ENCODE results near the gene APOM. TPM values are rescaled to one million over a fixed set of nuclear protein-coding genes. Genes with fewer than 3 reads are reported as not detected.

APOM gene
- total and polyA plus RNA-seq, 7 donors: 2.3 to 7.2 (median 3.6) TPM; not detected in 1

DNA sequence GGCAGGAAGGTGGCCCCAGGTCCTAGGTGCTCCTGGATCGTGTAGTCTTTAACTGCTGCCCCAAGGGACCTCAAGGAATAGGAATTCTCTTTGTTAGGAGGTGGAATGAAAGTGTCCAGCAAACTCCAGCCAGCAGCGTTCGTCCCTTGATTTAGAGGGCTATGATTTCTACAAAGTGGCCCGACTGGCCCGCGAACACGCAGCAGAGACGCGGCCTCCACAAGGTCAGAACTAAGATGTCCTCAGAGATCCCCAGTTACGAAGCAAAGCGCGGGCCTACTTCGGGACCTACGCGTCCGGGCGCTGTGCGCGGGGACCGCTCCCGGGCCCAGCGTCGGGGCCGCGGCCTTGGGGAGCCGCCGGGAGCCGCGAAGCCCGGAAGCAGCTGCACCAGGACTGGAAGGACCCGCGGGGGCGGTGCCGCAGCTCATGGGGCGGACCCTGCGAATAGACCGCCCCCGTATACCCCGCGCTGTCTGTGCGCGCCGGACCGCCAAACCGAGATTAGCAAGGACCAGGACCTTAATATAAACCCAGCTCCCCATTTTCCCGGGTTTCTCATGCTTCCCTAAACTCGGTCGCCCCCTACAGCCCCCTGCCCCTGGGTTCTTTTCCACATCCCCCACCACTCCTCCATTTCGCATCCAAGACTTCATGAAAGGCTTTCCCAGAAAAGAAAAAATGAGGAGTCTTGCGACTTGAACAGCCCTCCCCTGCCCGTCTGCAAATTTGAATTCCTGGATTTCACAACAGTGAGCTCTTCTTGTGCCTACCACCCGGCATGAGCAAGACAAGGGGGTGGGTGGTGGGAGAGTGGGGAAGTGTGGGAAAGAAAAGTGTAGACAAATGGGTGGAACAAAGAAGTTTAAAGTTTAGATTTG lies 4.9 kb downstream of the APOM start, which contains the start of gene C6orf47:
C6orf47 (minus strand) TSS at position 398 of the 881 bp plus-strand sequence. CDS start 831 bp downstream, outside the sequence.
- Histone ChIP-seq H3K4me3 (peak within 1 kb of the TSS; percentile 66 to 88 (median 73)), H3K4me1 (peaks cover 0 to 65% (median 58%) of the 10 kb centered on the region in 4 donors), H3K27ac (peak within 1 kb of the TSS; percentile 87 to 98 (median 90)), H3K27me3 (no peaks in the 10 kb centered on the region), H3K9me3 (no peaks in the 10 kb centered on the region), H3K36me3 (peaks cover 0 to 30% (median 10%) of the 10 kb centered on the region in 4 donors)
- TF ChIP-seq POLR2AphosphoS5 (IDR thresholded peaks at IDR 0.05): peak; percentile 78 to 96 (median 90)
- no peak for TF ChIP-seq EP300 (IDR thresholded peaks at IDR 0.05)
- TF ChIP-seq POLR2A (IDR thresholded peaks at IDR 0.05): peak; percentile 81 to 86
- TF ChIP-seq, protein P1, sequence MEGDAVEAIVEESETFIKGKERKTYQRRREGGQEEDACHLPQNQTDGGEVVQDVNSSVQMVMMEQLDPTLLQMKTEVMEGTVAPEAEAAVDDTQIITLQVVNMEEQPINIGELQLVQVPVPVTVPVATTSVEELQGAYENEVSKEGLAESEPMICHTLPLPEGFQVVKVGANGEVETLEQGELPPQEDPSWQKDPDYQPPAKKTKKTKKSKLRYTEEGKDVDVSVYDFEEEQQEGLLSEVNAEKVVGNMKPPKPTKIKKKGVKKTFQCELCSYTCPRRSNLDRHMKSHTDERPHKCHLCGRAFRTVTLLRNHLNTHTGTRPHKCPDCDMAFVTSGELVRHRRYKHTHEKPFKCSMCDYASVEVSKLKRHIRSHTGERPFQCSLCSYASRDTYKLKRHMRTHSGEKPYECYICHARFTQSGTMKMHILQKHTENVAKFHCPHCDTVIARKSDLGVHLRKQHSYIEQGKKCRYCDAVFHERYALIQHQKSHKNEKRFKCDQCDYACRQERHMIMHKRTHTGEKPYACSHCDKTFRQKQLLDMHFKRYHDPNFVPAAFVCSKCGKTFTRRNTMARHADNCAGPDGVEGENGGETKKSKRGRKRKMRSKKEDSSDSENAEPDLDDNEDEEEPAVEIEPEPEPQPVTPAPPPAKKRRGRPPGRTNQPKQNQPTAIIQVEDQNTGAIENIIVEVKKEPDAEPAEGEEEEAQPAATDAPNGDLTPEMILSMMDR (IDR thresholded peaks at IDR 0.05): no peak
- intact Hi-C loops (cut with DNase I): loop anchor here (10.0 kb wide), 1 partner anchor 1614 kb away; the partner anchor contains the start of genes B3GALT4, RPS18 and VPS52
- 0% methylated on average over 52 of the region's 52 CpGs for WGBS, 2 donors
- peak; percentile 95 for DNase-seq

DNA sequence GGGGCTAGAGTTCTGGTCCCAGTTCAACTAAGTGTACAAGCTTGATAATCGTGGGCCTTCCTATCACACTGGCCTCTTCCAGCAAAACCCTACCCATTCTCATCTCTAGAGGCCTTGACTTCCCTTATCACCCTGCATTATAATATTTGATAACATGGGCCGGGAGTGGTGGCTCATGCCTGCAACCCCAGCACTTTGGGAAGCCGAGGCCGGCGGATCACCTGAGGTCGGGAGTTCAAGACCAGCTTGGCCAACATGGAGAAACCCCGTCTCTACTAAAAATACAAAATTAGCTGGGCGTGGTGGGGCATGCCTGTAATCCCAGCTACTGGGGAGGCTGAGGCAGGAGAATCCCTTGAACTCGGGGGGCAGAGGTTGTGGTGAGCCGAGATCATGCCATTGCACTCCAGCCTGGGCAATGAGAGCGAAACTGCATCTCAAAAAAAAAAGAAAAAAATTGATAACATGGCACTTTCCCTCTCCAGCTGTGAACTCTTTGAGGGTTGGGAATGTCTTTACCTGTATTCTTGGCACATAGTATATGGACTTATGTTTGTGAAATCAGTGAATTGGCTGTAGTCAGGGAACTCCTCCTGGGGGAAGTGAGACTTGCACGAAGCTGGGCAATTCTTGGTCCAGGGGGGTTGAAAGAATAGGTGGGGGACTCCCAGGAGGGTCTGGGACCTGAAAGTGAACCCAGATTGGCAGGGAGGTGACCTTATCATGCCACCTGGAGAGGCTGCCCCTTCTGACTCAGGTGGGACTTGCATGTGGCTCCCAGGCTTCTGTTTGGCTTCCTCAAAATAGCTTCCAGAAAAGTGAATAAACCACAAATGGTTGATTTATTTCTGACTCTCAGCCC lies 5.8 kb downstream of the APOM start:
- H3K27me3 ChIP-seq: no peaks in the 10 kb centered on the region
- intact Hi-C loops (cut with DNase I): loop anchor here (10.0 kb wide), 1 partner anchor 1613 kb away; the partner anchor contains the start of genes B3GALT4, RPS18 and VPS52
- H3K4me3 ChIP-seq: peak overlapping the region; percentile 66 to 88 (median 73)
- H3K36me3 ChIP-seq: peaks cover 0 to 24% (median 10%) of the 10 kb centered on the region in 4 donors
- H3K27ac ChIP-seq: peak overlapping the region; percentile 87 to 98 (median 90)
- TF ChIP-seq, protein P1 (IDR thresholded peaks at IDR 0.05): no peak
- TF ChIP-seq POLR2A (IDR thresholded peaks at IDR 0.05) (no peak), POLR2AphosphoS5 (IDR thresholded peaks at IDR 0.05) (no peak), EP300 (IDR thresholded peaks at IDR 0.05) (no peak)
- no peaks in the 10 kb centered on the region for H3K9me3 ChIP-seq
- 74 to 86% methylated on average over 12 of the region's 12 CpGs for WGBS, 2 donors
- DNase-seq: no peak
- H3K4me1 ChIP-seq: peaks cover 0 to 69% (median 60%) of the 10 kb centered on the region in 4 donors

DNA sequence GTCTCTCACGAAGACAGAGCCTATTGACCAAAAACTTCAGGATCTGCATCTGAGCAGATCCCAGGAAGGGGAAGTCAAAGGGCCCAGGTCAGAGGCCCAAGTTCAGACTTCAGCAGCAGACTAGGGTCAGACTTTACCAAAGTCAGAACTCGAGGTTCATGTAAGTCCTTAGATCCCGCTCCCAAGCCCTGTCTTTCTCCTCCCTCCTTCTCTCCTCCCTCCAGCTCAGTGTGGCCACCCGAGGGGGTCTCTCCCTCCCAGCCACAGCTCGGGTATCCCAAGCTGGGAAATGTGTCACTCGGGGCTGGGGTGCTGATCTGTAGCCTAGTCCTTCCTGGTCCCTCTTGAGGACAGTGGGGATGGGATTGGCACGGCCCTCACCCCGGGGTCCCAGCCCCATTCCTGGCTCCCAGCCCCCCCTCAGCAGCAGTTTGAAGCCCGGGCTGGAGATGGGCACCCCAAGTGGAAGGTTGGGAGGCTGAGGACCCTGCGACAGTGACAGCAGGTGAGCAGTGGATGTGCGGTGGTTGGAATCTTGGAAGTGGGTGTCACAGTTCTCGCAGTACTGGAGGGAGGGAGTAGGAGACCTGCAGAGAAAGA lies 6.5 kb downstream of the APOM start:
- TF ChIP-seq POLR2AphosphoS5 (IDR thresholded peaks at IDR 0.05) (no peak), EP300 (IDR thresholded peaks at IDR 0.05) (no peak), POLR2A (IDR thresholded peaks at IDR 0.05) (no peak)
- TF ChIP-seq, protein P1 (IDR thresholded peaks at IDR 0.05): no peak
- H3K4me1 ChIP-seq: peaks cover 0 to 74% (median 67%) of the 10 kb centered on the region in 4 donors
- peak overlapping the region in 2 of 4 donors; percentile 11 to 98 for H3K27ac ChIP-seq
- no peak for DNase-seq
- H3K9me3 ChIP-seq: no peaks in the 10 kb centered on the region
- no peaks in the 10 kb centered on the region for H3K27me3 ChIP-seq
- WGBS, 2 donors: 89 to 91% methylated on average over 12 of the region's 12 CpGs
- H3K4me3 ChIP-seq: no peak overlapping the region
- intact Hi-C loops (cut with DNase I): loop anchor here (10.0 kb wide), 1 partner anchor 1613 kb away; the partner anchor contains the start of genes B3GALT4, RPS18 and VPS52
- peaks cover 3 to 24% (median 10%) of the 10 kb centered on the region in 4 donors for H3K36me3 ChIP-seq

All from sigmoid colon (tissue), 7 donors.